ENCODE measurements around the gene PTCD1.
"Not testable (repeated sequence)": the region's sequence is repeated elsewhere in the genome, so short reads cannot be mapped to it uniquely, and the experiment has no call there.

Gene PTCD1

GRCh38 chr7:99448855-99449254, 10.3 kb upstream of the PTCD1 start:
- no peak for DNase-seq

GRCh38 chr7:99447943-99448342, 9.3 kb upstream of the PTCD1 start:
- no peak for DNase-seq

GRCh38 chr7:99446096-99446495, 7.5 kb upstream of the PTCD1 start:
- DNase-seq, result no peak

- no peak for DNase-seq
Observed at GRCh38 chr7:99440195-99440594, 1.6 kb upstream of the PTCD1 start.

GRCh38 chr7:99437946-99438572, 539 bp downstream of the PTCD1 start:
- no peak for DNase-seq

GRCh38 chr7:99433158-99433557, 5.4 kb downstream of the PTCD1 start:
- DNase-seq, result no peak

- not testable (repeated sequence) for DNase-seq
Observed at GRCh38 chr7:99431756-99432540, 6.7 kb downstream of the PTCD1 start.

GRCh38 chr7:99429756-99430155, 8.8 kb downstream of the PTCD1 start:
- no peak for DNase-seq

GRCh38 chr7:99428972-99429566, 9.5 kb downstream of the PTCD1 start:
- no peak for DNase-seq

GRCh38 chr7:99424932-99425730, 13.5 kb downstream of the PTCD1 start:
- no peak for DNase-seq

GRCh38 chr7:99422625-99423024, 16.0 kb downstream of the PTCD1 start:
- no peak for DNase-seq

- no peak for DNase-seq
Observed at GRCh38 chr7:99422186-99422585, 16.4 kb downstream of the PTCD1 start.

- no peak for DNase-seq
Observed at GRCh38 chr7:99420986-99421385, 17.6 kb downstream of the PTCD1 start.

GRCh38 chr7:99420213-99420612, 18.4 kb downstream of the PTCD1 start:
- no peak for DNase-seq

GRCh38 chr7:99419323-99420021, 19.1 kb downstream of the PTCD1 start:
- no peak for DNase-seq

- DNase-seq, result no peak
Observed at GRCh38 chr7:99418260-99418659, 20.3 kb downstream of the PTCD1 start.

- DNase-seq, result not testable (repeated sequence)
Observed at GRCh38 chr7:99415513-99416127, 23.0 kb downstream of the PTCD1 start.

- no peak for DNase-seq
Observed at GRCh38 chr7:99410635-99411034, 28.0 kb downstream of the PTCD1 start.

- no peak for DNase-seq
Observed at GRCh38 chr7:99409806-99410205, 28.8 kb downstream of the PTCD1 start.

GRCh38 chr7:99409192-99409572, 29.4 kb downstream of the PTCD1 start:
- no peak for DNase-seq

- DNase-seq, result peak; percentile 96
Observed at GRCh38 chr7:99408379-99409191, 30.0 kb downstream of the PTCD1 start, which contains the start of the genes BUD31 and PDAP1. Gene BUD31 (plus strand): TSS chr7:99408969. CDS start chr7:99411093, 2,124 bp downstream. Gene PDAP1 (minus strand): TSS chr7:99408597. CDS start chr7:99408548, 49 bp downstream.
